GM12875 (cell line): ENCODE measurements around the gene RALGPS2.
"Not testable (repeated sequence)": the region's sequence is repeated elsewhere in the genome, so short reads cannot be mapped to it uniquely, and the experiment has no call there.

Source experiments
- H3K4me3 ChIP-seq: one replicate; pipeline ENCODE4 v1.5.1; 2011; ENCODE audit warnings: low read depth, low read length, control low read depth
- TF ChIP-seq, protein P1 (sequence below): IDR thresholded peaks from 2 replicates; pipeline ENCODE4 v1.5.1; 2011; ENCODE audit warnings: low read depth, mild to moderate bottlenecking, control low read depth, inconsistent platforms, low read length, moderate library complexity, borderline replicate concordance; ENCODE audit not compliant: insufficient read depth

RALGPS2 gene

DNA sequence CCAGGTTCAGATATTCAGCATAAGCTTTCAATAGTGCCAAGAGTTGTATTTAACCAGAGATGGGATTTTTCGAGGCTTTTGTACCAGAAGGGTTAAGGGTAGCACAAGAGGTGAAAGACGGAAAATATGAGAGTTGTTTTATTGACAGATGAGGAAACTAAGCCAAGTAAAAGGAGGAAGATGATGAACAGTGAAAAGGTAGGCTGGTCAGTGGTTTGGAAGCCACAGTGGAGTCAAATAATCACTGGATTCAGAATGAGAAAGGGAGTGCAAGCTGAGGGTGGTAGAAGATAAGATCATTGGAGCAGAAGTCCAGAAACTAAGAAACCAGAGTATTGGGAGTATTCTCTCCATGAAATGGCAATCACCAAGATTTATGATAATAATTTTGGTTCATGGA lies 100.1 kb downstream of the RALGPS2 start:
- TF ChIP-seq, protein P1, sequence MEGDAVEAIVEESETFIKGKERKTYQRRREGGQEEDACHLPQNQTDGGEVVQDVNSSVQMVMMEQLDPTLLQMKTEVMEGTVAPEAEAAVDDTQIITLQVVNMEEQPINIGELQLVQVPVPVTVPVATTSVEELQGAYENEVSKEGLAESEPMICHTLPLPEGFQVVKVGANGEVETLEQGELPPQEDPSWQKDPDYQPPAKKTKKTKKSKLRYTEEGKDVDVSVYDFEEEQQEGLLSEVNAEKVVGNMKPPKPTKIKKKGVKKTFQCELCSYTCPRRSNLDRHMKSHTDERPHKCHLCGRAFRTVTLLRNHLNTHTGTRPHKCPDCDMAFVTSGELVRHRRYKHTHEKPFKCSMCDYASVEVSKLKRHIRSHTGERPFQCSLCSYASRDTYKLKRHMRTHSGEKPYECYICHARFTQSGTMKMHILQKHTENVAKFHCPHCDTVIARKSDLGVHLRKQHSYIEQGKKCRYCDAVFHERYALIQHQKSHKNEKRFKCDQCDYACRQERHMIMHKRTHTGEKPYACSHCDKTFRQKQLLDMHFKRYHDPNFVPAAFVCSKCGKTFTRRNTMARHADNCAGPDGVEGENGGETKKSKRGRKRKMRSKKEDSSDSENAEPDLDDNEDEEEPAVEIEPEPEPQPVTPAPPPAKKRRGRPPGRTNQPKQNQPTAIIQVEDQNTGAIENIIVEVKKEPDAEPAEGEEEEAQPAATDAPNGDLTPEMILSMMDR = no peak
- H3K4me3 ChIP-seq = no peak overlapping the region

- TF ChIP-seq, protein P1 = no peak
- H3K4me3 ChIP-seq = no peak overlapping the region
Observed at GRCh38 chr1:178844436-178844835, 119.4 kb downstream of the RALGPS2 start.

- TF ChIP-seq, protein P1 = no peak
- H3K4me3 ChIP-seq = no peak overlapping the region
Observed at GRCh38 chr1:178846306-178846705, 121.3 kb downstream of the RALGPS2 start.

DNA sequence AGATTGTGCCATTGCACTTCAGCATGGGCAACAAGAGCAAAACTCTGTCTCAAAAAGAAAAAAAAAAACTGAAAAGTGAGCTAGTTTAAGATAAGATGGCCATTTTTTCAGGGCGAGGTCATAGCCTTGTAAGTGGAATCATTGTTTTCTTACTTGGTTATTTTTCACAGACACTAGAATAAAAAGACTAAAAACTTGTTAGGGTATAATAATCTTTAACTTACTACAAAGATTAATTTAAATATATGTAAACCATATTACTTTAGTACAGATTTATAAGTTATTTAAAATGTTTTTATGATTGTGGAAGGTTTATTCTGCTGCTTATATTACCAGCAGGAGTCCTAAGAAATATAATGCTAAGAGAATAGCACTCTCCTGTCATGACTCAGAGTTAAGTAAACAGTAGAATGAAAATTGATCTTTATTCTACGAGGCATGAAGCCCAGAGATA lies 122.4 kb downstream of the RALGPS2 start:
- TF ChIP-seq, protein P1 = no peak
- no peak overlapping the region for H3K4me3 ChIP-seq

DNA sequence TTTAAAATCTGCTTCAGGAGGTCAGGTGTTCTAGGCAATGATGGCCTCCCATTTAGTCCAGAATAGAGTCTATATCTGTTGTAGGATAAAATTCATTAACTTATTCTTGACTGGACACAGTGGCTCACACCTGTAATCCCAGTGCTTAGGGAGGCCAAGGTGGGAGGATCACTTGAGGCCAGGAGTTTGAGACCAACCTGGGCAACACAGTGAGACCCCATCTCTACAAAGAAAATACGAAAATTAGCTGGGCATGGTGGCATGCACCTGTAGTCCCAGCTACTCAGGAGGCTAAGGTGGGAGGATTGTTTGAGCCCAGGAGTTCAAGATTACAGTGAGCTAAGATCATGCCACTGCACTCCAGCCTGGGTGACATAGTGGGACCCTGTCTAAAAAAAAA lies 122.9 kb downstream of the RALGPS2 start:
- not testable (repeated sequence) for H3K4me3 ChIP-seq

DNA sequence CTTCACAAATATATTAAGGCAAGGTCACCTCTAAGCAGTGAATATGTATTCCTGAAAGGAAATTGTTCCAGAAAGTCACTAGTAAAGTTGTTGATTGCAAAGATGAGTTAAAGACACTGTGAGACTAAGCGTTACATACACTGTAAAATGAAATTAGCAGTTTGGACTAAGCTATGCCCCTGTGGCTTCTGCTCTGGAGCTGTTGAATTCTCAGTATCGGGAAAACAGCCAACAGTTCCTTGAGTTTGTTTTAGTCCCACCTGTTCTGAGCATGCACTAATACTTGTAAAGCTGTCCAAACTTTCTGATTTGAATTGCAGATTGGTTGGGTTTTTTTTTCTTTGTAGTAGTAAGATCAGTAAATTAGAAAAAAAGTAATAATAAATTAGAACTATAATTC lies 124.9 kb downstream of the RALGPS2 start:
- H3K4me3 ChIP-seq = no peak overlapping the region
- TF ChIP-seq, protein P1 = no peak

DNA sequence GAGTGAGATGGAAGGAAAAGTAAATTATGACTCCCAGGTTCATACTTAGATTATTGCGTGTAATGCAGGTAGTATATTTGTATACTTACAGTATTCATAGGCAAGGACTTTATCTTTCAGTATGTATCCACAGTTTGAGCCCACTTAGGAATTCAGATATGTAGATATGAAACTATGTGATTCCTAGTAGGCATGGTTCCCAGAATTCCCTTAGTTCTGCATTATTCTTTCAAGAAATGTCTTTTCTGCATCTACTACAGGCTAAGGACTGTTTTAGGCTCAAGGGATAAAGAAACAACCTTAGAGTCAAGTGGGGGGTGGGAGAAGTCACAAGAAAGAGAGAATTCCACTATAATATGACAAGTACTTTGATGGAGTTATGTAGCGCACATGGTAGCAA lies 132.1 kb downstream of the RALGPS2 start:
- no peak overlapping the region for H3K4me3 ChIP-seq
- TF ChIP-seq, protein P1 = no peak

DNA sequence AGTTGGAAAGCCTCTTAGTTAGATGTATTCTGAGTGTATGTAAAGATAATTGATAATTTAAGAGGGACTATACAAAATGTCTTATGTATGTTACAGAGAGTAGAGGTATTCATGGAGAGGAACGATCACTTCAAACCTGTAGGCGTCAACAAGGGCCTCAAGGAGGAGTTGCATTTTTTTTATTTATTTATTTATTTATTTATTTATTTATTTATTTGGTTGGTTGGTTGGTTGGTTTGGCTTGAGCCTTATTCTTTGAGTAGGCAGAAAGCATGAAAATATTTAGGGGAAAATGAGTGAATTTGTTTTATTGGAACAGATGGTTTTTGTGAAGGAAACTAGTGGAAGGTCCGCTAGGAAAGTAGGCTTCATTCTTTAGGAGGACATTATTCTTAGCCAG lies 137.4 kb downstream of the RALGPS2 start:
- no peak overlapping the region for H3K4me3 ChIP-seq
- TF ChIP-seq, protein P1 = no peak
